GM18498 (cell line): ENCODE results near the gene RBPJ.
A peak's percentile ranks its signal among the peaks of the same experiment; 100 is the strongest.
"Not testable (repeated sequence)": the region's sequence is repeated elsewhere in the genome, so short reads cannot be mapped to it uniquely, and the experiment has no call there.

Experiments used
- ATAC-seq: cut with Tn5 transposase; IDR thresholded peaks from one replicate; pipeline ENCODE4 v1.9.1; 2021; ENCODE audit warnings: mild to moderate bottlenecking, moderate library complexity; ENCODE audit not compliant: unreplicated experiment

RBPJ gene

GRCh38 chr4:26331380-26331950, 10.7 kb downstream of the RBPJ start:
- no peak for ATAC-seq

DNA sequence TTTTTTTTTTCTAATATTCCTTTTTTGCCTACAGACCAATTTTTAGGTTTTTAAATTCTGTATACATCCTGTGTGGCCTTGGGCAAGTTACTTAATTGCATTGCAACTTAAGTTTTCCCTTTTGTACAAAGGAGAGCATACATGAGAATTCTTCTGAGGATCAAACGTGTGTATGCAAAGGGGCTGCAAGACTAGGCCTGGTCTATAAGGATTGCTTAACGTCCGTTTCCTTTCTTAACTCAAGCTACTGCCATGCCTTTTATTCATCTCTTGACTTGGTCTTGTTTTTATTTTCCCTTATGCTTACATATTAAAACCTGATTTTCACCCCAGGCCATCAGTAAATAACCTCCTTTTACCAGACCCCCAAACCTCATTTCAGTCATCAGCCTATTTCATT, 13.6 kb downstream of the RBPJ start:
- no peak for ATAC-seq

- no peak for ATAC-seq
Observed at GRCh38 chr4:26337612-26338011, 16.8 kb downstream of the RBPJ start.

GRCh38 chr4:26342328-26343037, 21.7 kb downstream of the RBPJ start:
- no peak for ATAC-seq

DNA sequence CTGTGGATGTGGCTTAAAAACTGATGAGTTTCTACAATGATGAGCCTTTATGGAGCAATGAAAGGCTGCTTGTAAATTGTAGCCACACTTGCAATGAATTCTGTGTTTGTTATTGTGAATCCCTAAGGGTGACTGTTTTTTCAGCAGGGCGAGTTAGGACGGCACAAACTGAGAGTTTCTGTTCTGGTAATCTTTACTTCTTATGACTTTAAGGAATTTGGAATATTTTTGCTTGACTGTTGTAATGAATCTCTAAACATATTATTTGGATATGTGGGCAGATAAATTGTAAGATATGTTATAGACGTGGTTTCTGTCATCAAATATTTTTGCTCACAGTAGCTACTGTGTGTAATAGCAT, 22.2 kb downstream of the RBPJ start:
- no peak for ATAC-seq

DNA sequence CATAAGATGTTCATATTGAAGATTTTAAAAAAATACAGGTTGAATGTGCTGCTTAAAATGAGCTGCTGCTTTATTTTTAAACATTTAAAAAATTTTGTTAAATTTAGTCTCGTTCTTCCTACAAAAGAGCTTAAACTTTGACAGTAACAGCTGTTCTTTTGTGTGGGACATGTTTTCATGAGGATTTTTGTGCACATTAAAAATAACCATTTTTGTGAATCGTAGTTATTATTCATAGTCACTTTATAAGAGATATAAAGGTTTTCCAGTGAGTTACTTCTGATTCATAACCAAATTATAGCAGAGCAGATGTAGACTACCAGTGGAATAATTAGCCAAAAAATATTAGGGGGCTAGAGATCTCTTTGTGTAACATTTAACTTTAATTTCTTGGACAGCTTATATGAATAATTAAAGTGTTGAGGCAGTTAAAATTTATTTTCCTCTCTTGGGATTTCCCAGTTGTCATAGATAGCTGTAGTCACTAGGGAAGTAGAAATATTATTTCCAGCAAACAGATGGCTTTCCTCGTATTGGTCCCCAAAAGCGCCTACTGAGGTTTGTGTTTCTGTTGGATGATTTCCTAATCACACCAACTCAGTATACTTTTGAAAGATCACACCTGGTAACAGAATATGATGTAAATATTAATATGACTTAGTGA, 24.2 kb downstream of the RBPJ start:
- no peak for ATAC-seq

DNA sequence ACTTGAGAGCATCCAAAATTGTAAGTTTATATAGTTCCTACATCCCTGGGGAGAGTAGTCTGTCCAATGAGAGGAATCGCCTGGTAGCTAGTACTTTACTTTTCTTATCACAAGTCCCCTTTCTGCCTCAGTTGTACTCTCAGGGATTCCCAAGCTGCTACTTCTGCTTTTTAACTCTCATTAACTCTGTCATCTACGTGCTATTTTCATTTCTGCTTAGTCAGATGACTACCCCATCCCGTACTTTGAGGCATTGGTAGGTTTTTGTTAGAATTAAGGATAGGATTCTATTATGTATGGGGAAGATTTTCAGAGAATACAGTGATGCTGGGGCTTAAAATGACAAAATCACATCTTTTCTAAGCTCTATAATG, 24.7 kb downstream of the RBPJ start:
- no peak for ATAC-seq

- ATAC-seq: no peak
Observed at GRCh38 chr4:26346203-26346620, 25.4 kb downstream of the RBPJ start.

GRCh38 chr4:26349496-26349895, 28.7 kb downstream of the RBPJ start:
- ATAC-seq: no peak

DNA sequence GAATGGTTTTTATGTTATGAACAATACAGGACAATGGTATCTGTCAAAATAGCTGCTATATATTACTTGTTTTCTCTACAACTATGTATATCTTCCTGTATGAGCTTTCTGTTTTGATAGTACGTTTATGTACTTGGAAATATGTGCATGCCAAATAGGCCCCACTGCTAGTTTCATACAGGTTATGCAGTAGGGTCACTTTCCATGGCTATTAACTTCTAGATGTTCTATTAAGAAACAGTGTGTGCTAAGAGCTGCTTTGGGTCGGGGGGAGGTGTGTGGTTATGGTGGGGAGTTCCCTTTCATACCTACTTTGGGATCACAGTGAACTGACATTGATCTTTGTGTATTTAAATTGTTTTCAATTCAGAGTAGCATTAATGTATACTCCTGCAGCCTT, 30.9 kb downstream of the RBPJ start:
- peak; percentile 39 for ATAC-seq

- ATAC-seq: no peak
Observed at GRCh38 chr4:26354491-26354890, 33.7 kb downstream of the RBPJ start.

GRCh38 chr4:26355392-26356052, 34.7 kb downstream of the RBPJ start:
- peak; percentile 15 for ATAC-seq

DNA sequence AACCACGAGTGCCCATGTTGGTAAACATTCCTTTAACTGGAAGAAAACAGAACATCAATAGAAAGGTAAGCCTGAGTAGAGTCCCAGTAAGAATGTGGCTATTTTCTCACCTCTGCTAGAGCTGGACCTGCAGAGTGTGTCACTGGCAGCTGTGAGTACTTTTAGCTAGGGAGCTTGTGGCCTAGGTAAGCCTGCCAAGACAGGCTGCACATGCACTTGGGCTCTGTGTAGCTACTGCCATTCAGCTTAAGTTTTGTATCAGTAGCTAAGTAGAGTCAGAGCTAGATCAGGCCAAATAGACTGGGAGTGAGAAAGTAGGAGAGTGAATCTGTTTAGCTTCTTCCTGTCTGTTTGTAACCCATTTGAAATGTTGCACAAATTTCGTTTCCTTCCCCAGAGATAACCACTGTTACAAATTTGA, 35.3 kb downstream of the RBPJ start:
- peak; percentile 54 for ATAC-seq

- not testable (repeated sequence) for ATAC-seq
Observed at GRCh38 chr4:26359521-26359920, 38.7 kb downstream of the RBPJ start.

DNA sequence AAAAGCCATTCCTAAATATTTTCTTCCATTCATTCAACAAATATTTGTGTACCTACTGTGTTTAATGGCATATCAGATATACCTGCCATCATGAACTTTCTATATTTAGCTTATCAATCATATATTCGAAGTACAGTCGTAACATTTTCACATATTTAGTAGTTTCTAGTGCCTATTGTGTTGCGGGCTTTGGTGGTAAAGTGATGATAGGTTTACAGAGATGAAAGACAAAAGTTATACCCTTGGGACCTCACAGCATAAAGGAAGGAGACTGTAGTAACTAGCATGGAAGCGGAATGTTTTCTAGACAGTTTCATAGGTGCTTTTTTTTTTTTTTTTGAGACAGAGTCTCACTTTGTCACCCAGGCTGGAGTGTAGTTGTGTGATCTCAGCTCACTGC, 39.5 kb downstream of the RBPJ start:
- ATAC-seq: no peak

- ATAC-seq: no peak
Observed at GRCh38 chr4:26360864-26361263, 40.0 kb downstream of the RBPJ start.

- ATAC-seq: no peak
Observed at GRCh38 chr4:26361297-26361696, 40.5 kb downstream of the RBPJ start.

- ATAC-seq: no peak
Observed at GRCh38 chr4:26362745-26363439, 42.1 kb downstream of the RBPJ start.

DNA sequence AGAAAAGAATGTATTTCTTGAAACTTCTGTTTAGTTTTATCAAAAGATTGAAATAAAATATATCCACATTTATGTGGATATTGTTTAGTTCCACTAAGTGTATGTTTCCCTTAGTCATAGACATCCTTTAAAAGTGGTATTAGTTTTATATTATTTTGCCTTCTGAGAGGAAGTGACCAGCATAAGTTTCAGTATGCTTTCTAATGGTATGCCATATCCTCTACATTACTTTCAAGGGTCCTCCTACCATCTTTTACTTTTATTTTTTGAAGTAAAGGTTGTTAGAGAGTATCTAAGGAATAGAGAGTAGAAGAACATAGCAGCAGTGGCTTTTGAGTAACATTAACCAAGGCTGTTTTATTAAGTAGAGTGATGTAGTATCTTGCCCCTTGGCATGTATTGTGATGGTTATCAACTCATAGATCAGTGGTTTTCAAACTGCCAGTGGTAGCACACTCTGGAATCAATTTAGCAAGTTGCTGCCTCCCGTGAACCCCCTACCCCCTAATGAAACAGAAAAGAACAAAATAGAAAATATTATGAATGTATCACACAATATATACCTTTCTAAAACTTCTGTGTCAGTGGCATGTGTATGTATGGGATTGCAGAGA, 44.8 kb downstream of the RBPJ start:
- ATAC-seq: peak; percentile 74

DNA sequence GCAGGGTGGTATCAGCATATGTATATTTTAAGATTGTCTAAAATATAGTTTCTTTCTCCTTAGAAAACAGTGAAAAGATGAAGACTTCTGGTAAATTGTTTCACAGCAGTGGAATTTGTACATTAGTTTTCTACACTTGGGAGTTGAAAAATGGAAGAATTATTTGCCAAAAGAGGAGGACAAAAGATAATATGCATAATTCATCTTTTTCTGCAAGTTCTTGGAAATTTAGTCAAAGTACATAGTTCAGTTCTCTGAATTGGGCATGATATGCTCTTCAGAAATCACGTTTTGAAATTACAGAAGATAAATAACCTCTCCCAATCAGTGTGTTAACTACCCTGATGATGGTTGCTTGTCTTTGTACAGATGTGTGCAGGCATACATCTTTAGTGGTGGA, 47.0 kb downstream of the RBPJ start:
- ATAC-seq: no peak

GRCh38 chr4:26368685-26369084, 47.9 kb downstream of the RBPJ start:
- ATAC-seq: no peak
